Measurements from ENCODE around the gene MYB.

DNA sequence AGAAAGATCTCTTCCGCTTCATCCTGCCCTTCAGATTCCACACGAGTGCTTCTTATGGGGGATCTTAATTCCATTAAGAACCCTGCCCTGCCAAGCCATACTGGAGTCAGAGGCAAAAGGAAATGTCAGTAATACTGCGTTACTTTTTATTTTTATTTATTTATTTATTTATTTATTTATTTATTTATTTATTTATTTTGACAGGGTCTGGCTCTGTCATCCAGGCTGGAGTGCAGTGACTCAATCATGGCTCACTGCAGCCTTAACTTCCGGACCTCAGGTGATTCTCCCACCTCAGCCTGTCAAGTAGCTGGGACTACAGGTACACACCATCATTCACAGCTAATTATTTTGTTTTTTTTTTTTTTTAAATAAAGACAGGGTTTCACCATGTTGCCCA is 79.5 kb downstream of the MYB start:
- no peak for TF ChIP-seq EZH2 (IDR thresholded peaks at IDR 0.05; ENCODE audit: insufficient read depth, poor library complexity, severe bottlenecking)
- no peak for TF ChIP-seq EZH2phosphoT487 (IDR thresholded peaks at IDR 0.05; ENCODE audit: insufficient read depth, low read depth)

Measured in GM23248 (cell line).